ENCODE data around the gene CLNK. TPM values are rescaled to one million over a fixed set of nuclear protein-coding genes. Genes with fewer than 3 reads are reported as not detected.

Gene CLNK
- total RNA-seq, 4 donors from 2014 or later: under 0.01 to 0.73 TPM; not detected in 2

- Histone ChIP-seq H3K36me3 (no peaks in the 10 kb centered on the region), H3K9me3 (peaks cover 0 to 16% (median 0%) of the 10 kb centered on the region in 3 donors), H3K27ac (no peak overlapping the region), H3K27me3 (no peaks in the 10 kb centered on the region), H3K4me1 (no peaks in the 10 kb centered on the region), H3K4me3 (no peak overlapping the region)
- TF ChIP-seq POLR2AphosphoS5 (IDR thresholded peaks at IDR 0.05): no peak
- TF ChIP-seq EP300 (IDR thresholded peaks at IDR 0.05): no peak
- no peak for TF ChIP-seq CTCF (IDR thresholded peaks at IDR 0.05)
- no peak for TF ChIP-seq POLR2A (IDR thresholded peaks at IDR 0.05)
- ATAC-seq: no peak
- WGBS, 2 donors (ENCODE audit: low coverage in 1 of 2): 78 to 81% methylated on average over 3 to 4 of the region's 4 CpGs
Measured at GRCh38 chr4:10715135-10715534, 30.6 kb upstream of the CLNK start.

GRCh38 chr4:10713591-10713990 lies 29.0 kb upstream of the CLNK start:
- no peaks in the 10 kb centered on the region for H3K4me1 ChIP-seq
- H3K36me3 ChIP-seq: no peaks in the 10 kb centered on the region
- no peak overlapping the region for H3K4me3 ChIP-seq
- no peak overlapping the region for H3K27ac ChIP-seq
- H3K27me3 ChIP-seq: no peaks in the 10 kb centered on the region
- peaks cover 0 to 16% (median 0%) of the 10 kb centered on the region in 3 donors for H3K9me3 ChIP-seq
- 82 to 85% methylated on average over 3 of the region's 3 CpGs for WGBS, 2 donors (ENCODE audit: low coverage in 1 of 2)
- TF ChIP-seq POLR2A (IDR thresholded peaks at IDR 0.05) (no peak), EP300 (IDR thresholded peaks at IDR 0.05) (no peak), CTCF (IDR thresholded peaks at IDR 0.05) (no peak), POLR2AphosphoS5 (IDR thresholded peaks at IDR 0.05) (no peak)
- no peak for ATAC-seq

DNA sequence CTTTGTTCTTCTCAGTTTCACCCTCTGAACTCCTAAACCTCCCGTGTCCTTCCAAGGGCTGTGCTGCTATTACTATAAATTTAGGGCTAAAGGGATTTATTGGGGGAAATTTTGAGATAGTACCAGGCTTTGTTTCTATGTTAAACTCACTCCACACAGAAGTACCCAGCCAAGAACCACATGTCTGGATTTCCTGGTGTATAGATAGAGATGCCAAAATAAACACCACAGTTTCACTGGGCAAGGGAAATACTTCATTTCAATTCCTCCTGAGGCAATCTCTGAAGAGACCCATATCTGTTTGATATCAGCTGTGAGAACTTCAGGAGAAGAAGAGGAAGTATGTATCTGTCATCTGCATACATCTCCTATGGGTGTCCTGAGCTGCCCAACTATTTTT lies 21.7 kb upstream of the CLNK start:
- Histone ChIP-seq H3K27ac (no peak overlapping the region), H3K4me3 (no peak overlapping the region), H3K27me3 (no peaks in the 10 kb centered on the region), H3K4me1 (peaks cover 0 to 3% (median 0%) of the 10 kb centered on the region in 3 donors), H3K36me3 (no peaks in the 10 kb centered on the region), H3K9me3 (no peaks in the 10 kb centered on the region)
- no peak for TF ChIP-seq POLR2AphosphoS5 (IDR thresholded peaks at IDR 0.05)
- TF ChIP-seq POLR2A (IDR thresholded peaks at IDR 0.05): no peak
- no peak for TF ChIP-seq EP300 (IDR thresholded peaks at IDR 0.05)
- no peak for TF ChIP-seq CTCF (IDR thresholded peaks at IDR 0.05)
- 29% methylated on average over 1 of the region's 1 CpG; no CpG with 5 or more reads in 1 of the 2 donors for WGBS, 2 donors (ENCODE audit: low coverage in 1 of 2)
- ATAC-seq: no peak

DNA sequence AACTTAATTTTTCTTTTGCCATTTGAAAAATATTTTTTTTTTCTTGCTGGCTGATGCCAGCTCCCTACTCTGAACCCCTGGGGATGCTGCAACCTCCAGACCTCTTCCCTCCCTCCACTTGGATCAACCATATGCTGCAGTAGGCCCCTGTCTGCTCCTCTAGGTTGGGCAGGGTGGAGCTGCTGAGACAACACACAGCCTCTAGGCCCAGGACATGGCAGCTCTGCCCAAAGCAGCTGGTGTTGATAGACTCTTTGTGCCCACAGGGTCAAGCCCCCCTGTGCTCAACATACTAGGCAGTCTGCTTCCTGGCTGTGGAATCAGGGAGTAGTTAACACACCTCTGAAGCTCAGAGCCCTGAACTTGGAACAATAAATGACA lies 19.9 kb upstream of the CLNK start:
- Histone ChIP-seq H3K4me3 (no peak overlapping the region), H3K27me3 (no peaks in the 10 kb centered on the region), H3K36me3 (no peaks in the 10 kb centered on the region), H3K4me1 (peaks cover 0 to 3% (median 0%) of the 10 kb centered on the region in 3 donors), H3K27ac (no peak overlapping the region), H3K9me3 (no peaks in the 10 kb centered on the region)
- TF ChIP-seq POLR2AphosphoS5 (IDR thresholded peaks at IDR 0.05) (no peak), POLR2A (IDR thresholded peaks at IDR 0.05) (no peak), CTCF (IDR thresholded peaks at IDR 0.05) (no peak), EP300 (IDR thresholded peaks at IDR 0.05) (no peak)
- ATAC-seq: no peak

DNA sequence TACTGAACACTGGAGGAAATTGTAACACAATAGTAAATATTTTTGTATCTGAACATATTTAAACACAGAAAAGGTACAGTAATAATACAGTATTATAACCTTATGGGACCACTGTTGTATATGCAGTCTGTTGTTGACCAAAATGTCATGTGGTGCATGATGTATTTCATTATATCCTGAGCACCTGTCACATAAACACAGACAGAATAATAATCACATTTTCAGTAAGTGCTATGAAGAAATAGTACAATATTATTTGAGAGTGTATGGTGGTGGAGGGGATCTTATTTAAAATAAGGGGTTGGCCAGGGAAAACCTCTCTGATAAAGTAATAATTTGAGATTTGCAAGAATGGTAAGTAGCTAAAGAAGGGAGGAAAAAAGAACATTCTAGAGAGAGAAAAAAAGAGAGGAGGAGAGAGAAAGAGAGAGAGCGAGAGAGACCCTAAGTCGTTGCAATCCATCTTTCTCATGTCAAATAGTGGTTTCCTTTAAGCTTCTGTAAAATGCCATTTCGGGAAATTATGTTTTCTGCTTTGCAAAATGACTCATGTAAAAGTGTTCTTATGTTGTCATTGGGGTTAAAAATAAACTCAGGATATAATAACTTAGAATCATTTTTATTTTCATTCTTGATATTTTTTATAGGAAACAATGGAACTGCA lies 19.3 kb upstream of the CLNK start:
- peaks cover 0 to 3% (median 0%) of the 10 kb centered on the region in 3 donors for H3K4me1 ChIP-seq
- H3K9me3 ChIP-seq: no peaks in the 10 kb centered on the region
- no peaks in the 10 kb centered on the region for H3K36me3 ChIP-seq
- no peak overlapping the region for H3K4me3 ChIP-seq
- ATAC-seq: no peak
- TF ChIP-seq EP300 (IDR thresholded peaks at IDR 0.05): no peak
- TF ChIP-seq POLR2AphosphoS5 (IDR thresholded peaks at IDR 0.05): no peak
- TF ChIP-seq CTCF (IDR thresholded peaks at IDR 0.05): no peak
- TF ChIP-seq POLR2A (IDR thresholded peaks at IDR 0.05): no peak
- no peaks in the 10 kb centered on the region for H3K27me3 ChIP-seq
- no peak overlapping the region for H3K27ac ChIP-seq
- WGBS, 2 donors (ENCODE audit: low coverage in 1 of 2): 52 to 86% methylated on average over 1 to 3 of the region's 3 CpGs
